Measurements from ENCODE around the gene TAF5L.

DNA sequence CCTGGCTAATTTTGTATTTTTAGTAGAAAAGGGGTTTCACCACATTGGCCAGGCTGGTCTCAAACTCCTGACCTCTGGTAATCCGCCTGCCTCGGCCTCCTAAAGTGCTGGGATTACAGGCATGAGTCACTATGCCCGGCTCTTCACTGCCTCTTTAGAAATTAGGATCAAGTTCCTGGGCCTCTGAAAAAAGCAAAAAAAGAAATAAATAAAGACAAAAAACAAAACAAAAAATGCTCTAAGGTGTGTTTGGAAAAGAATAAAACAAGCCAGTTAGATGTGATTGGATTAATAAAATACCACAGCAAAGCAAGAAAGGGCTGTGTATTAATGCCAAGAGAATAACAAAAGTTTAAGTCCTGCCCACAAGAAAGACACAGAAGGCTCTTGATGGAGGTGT is 63.2 kb downstream of the TAF5L start:
- TF ChIP-seq, protein P1, sequence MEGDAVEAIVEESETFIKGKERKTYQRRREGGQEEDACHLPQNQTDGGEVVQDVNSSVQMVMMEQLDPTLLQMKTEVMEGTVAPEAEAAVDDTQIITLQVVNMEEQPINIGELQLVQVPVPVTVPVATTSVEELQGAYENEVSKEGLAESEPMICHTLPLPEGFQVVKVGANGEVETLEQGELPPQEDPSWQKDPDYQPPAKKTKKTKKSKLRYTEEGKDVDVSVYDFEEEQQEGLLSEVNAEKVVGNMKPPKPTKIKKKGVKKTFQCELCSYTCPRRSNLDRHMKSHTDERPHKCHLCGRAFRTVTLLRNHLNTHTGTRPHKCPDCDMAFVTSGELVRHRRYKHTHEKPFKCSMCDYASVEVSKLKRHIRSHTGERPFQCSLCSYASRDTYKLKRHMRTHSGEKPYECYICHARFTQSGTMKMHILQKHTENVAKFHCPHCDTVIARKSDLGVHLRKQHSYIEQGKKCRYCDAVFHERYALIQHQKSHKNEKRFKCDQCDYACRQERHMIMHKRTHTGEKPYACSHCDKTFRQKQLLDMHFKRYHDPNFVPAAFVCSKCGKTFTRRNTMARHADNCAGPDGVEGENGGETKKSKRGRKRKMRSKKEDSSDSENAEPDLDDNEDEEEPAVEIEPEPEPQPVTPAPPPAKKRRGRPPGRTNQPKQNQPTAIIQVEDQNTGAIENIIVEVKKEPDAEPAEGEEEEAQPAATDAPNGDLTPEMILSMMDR (conservative IDR thresholded peaks at IDR 0.05): no peak
- TF ChIP-seq EZH2 (IDR thresholded peaks at IDR 0.05; ENCODE audit: low read depth): no peak

Data from PC-9 (cell line).